Mesendoderm (in vitro differentiated cells): Measurements from ENCODE around the gene ZNF74.
A peak's percentile ranks its signal among the peaks of the same experiment; 100 is the strongest.

ENCODE experiments used
- DNase-seq: peaks from one replicate; pipeline ENCODE4 v3.0.0; 2013
- H2AK5ac ChIP-seq: 2 replicates; pipeline ENCODE4 v1.6.1; 2013; ENCODE audit warnings: low read length, inconsistent platforms
- H2BK120ac ChIP-seq: 2 replicates; pipeline ENCODE4 v1.6.1; 2013; ENCODE audit warnings: low read depth, mild to moderate bottlenecking, low read length, moderate library complexity, mixed read lengths
- H2BK15ac ChIP-seq: replicated peaks from 2 replicates; pipeline ENCODE4 v1.6.1; 2013; ENCODE audit warnings: low read depth, mild to moderate bottlenecking, moderate library complexity
- H2BK5ac ChIP-seq: 2 replicates; pipeline ENCODE4 v1.6.1; 2013; ENCODE audit warnings: low read length, inconsistent platforms
- H3K18ac ChIP-seq: 2 replicates; pipeline ENCODE4 v1.6.1; 2013; ENCODE audit warnings: mild to moderate bottlenecking, low read length, mixed read lengths
- H3K23ac ChIP-seq: one replicate; pipeline ENCODE4 v1.6.1; 2013; ENCODE audit warnings: low read length
- H3K27ac ChIP-seq: 2 replicates; pipeline ENCODE4 v1.5.1; 2013; ENCODE audit warnings: low read depth, mild to moderate bottlenecking, inconsistent platforms, low read length, moderate library complexity
- H3K27me3 ChIP-seq: 2 replicates; pipeline ENCODE4 v1.6.1; 2013; ENCODE audit warnings: low read length, control low read depth, mild to moderate bottlenecking, inconsistent platforms; ENCODE audit not compliant: insufficient read depth, poor library complexity
- H3K36me3 ChIP-seq: 2 replicates; pipeline ENCODE4 v1.6.1; 2013; ENCODE audit warnings: low read length, inconsistent platforms; ENCODE audit not compliant: control insufficient read depth, insufficient read depth
- H3K4ac ChIP-seq: one replicate; pipeline ENCODE4 v1.6.1; 2013; ENCODE audit warnings: low read depth, mild to moderate bottlenecking, low read length, moderate library complexity
- H3K4me1 ChIP-seq: 2 replicates; pipeline ENCODE4 v1.6.1; 2013; ENCODE audit warnings: low read depth, low read length, inconsistent platforms; ENCODE audit not compliant: control insufficient read depth
- H3K4me2 ChIP-seq: 2 replicates; pipeline ENCODE4 v1.6.1; 2013; ENCODE audit warnings: low read length
- H3K4me3 ChIP-seq: 2 replicates; pipeline ENCODE4 v1.5.1; 2013; ENCODE audit warnings: mild to moderate bottlenecking, low read length
- H3K56ac ChIP-seq: one replicate; pipeline ENCODE4 v1.6.1; 2013; ENCODE audit warnings: low read length
- H3K79me1 ChIP-seq: 2 replicates; pipeline ENCODE4 v1.6.1; 2013; ENCODE audit warnings: low read length, inconsistent platforms
- H3K79me2 ChIP-seq: 2 replicates; pipeline ENCODE4 v1.6.1; 2013; ENCODE audit warnings: mild to moderate bottlenecking, low read length; ENCODE audit not compliant: control insufficient read depth, insufficient read depth
- H3K9ac ChIP-seq: 2 replicates; pipeline ENCODE4 v1.6.1; 2013; ENCODE audit warnings: low read length, inconsistent platforms
- H4K5ac ChIP-seq: one replicate; pipeline ENCODE4 v1.6.1; 2013; ENCODE audit warnings: low read length
- H4K8ac ChIP-seq: one replicate; pipeline ENCODE4 v1.6.1; 2013; ENCODE audit warnings: low read depth, mild to moderate bottlenecking, control low read depth, low read length, moderate library complexity
- WGBS: extraction: QIAGEN DNeasy Blood & Tissue Kit; methylation state at CpG from one replicate; pipeline ENCODE4 v1.1.7; 2013; ENCODE audit warnings: low lambda C conversion rate, missing lambda C conversion rate; ENCODE audit not compliant: insufficient coverage; ENCODE audit errors: extremely low coverage; 5-methylcytosine and 5-hydroxymethylcytosine counted together

Gene ZNF74

GRCh38 chr22:20426259-20426615 is 32.3 kb downstream of the ZNF74 start:
- Histone ChIP-seq H2BK5ac (no peak overlapping the region), H2BK15ac (no peak overlapping the region), H3K4ac (no peak overlapping the region), H3K79me2 (no peaks in the 10 kb centered on the region), H2AK5ac (no peak overlapping the region), H3K18ac (no peak overlapping the region), H3K79me1 (peaks cover under 1% of the 10 kb centered on the region), H3K4me3 (no peak overlapping the region), H3K4me2 (no peak overlapping the region), H3K27me3 (peaks cover 2% of the 10 kb centered on the region), H3K4me1 (peaks cover 11% of the 10 kb centered on the region), H3K27ac (no peak overlapping the region), H4K5ac (no peak overlapping the region), H3K9ac (no peak overlapping the region), H3K23ac (no peak overlapping the region), H3K36me3 (peaks cover 4% of the 10 kb centered on the region), H2BK120ac (no peak overlapping the region), H4K8ac (no peak overlapping the region), H3K56ac (no peak overlapping the region)
- no peak for DNase-seq
- no CpG with 5 or more reads among the region's 12 CpGs for WGBS

GRCh38 chr22:20427104-20427944 is 33.4 kb downstream of the ZNF74 start:
- peaks cover 4% of the 10 kb centered on the region for H3K36me3 ChIP-seq
- no CpG with 5 or more reads among the region's 8 CpGs for WGBS
- peaks cover 2% of the 10 kb centered on the region for H3K79me1 ChIP-seq
- DNase-seq, result no peak
- no peak overlapping the region for H3K4me2 ChIP-seq
- peaks cover 12% of the 10 kb centered on the region for H3K4me1 ChIP-seq
- H3K56ac ChIP-seq, result no peak overlapping the region
- no peak overlapping the region for H3K18ac ChIP-seq
- no peak overlapping the region for H2BK15ac ChIP-seq
- no peak overlapping the region for H3K27ac ChIP-seq
- no peak overlapping the region for H3K23ac ChIP-seq
- no peak overlapping the region for H3K9ac ChIP-seq
- H4K8ac ChIP-seq, result no peak overlapping the region
- H4K5ac ChIP-seq, result no peak overlapping the region
- H2BK5ac ChIP-seq, result no peak overlapping the region
- no peaks in the 10 kb centered on the region for H3K79me2 ChIP-seq
- H2AK5ac ChIP-seq, result no peak overlapping the region
- H3K4me3 ChIP-seq, result no peak overlapping the region
- H3K27me3 ChIP-seq, result peaks cover 3% of the 10 kb centered on the region
- H2BK120ac ChIP-seq, result no peak overlapping the region
- H3K4ac ChIP-seq, result no peak overlapping the region

- H3K36me3 ChIP-seq, result peaks cover 4% of the 10 kb centered on the region
- no peak overlapping the region for H3K23ac ChIP-seq
- no peak for DNase-seq
- no peak overlapping the region for H4K5ac ChIP-seq
- H3K27me3 ChIP-seq, result peaks cover 3% of the 10 kb centered on the region
- H3K4me3 ChIP-seq, result no peak overlapping the region
- H3K79me1 ChIP-seq, result peaks cover 2% of the 10 kb centered on the region
- H3K4me2 ChIP-seq, result no peak overlapping the region
- no peak overlapping the region for H3K9ac ChIP-seq
- H2BK5ac ChIP-seq, result no peak overlapping the region
- no peak overlapping the region for H2BK15ac ChIP-seq
- H3K4me1 ChIP-seq, result peaks cover 12% of the 10 kb centered on the region
- no CpG with 5 or more reads among the region's 4 CpGs for WGBS
- no peak overlapping the region for H2BK120ac ChIP-seq
- H3K27ac ChIP-seq, result no peak overlapping the region
- no peak overlapping the region for H3K56ac ChIP-seq
- H2AK5ac ChIP-seq, result no peak overlapping the region
- no peak overlapping the region for H4K8ac ChIP-seq
- H3K4ac ChIP-seq, result no peak overlapping the region
- no peak overlapping the region for H3K18ac ChIP-seq
- no peaks in the 10 kb centered on the region for H3K79me2 ChIP-seq
Measured at GRCh38 chr22:20427945-20428417, 34.0 kb downstream of the ZNF74 start.

- H3K4ac ChIP-seq, result no peak overlapping the region
- no peak overlapping the region for H3K56ac ChIP-seq
- H3K79me1 ChIP-seq, result peaks cover 2% of the 10 kb centered on the region
- H2BK120ac ChIP-seq, result no peak overlapping the region
- DNase-seq, result no peak
- peaks cover 12% of the 10 kb centered on the region for H3K4me1 ChIP-seq
- H2BK15ac ChIP-seq, result no peak overlapping the region
- H3K27me3 ChIP-seq, result peaks cover 3% of the 10 kb centered on the region
- no CpG with 5 or more reads among the region's 23 CpGs for WGBS
- no peak overlapping the region for H2BK5ac ChIP-seq
- no peak overlapping the region for H3K23ac ChIP-seq
- H2AK5ac ChIP-seq, result no peak overlapping the region
- H3K9ac ChIP-seq, result no peak overlapping the region
- peaks cover 4% of the 10 kb centered on the region for H3K36me3 ChIP-seq
- H3K4me3 ChIP-seq, result no peak overlapping the region
- H3K4me2 ChIP-seq, result no peak overlapping the region
- no peak overlapping the region for H4K5ac ChIP-seq
- no peaks in the 10 kb centered on the region for H3K79me2 ChIP-seq
- no peak overlapping the region for H3K18ac ChIP-seq
- H3K27ac ChIP-seq, result no peak overlapping the region
- no peak overlapping the region for H4K8ac ChIP-seq
Measured at GRCh38 chr22:20428496-20429253, 34.7 kb downstream of the ZNF74 start.

- DNase-seq, result peak; percentile 77
- Histone ChIP-seq H3K36me3 (peaks cover 4% of the 10 kb centered on the region), H2BK15ac (no peak overlapping the region), H3K27me3 (peaks cover 3% of the 10 kb centered on the region), H2BK120ac (no peak overlapping the region), H3K23ac (peak overlapping the region; percentile 68), H3K9ac (peak overlapping the region; percentile 22), H3K4me3 (no peak overlapping the region), H3K56ac (peak overlapping the region; percentile 68), H3K4me2 (peak overlapping the region; percentile 64), H3K79me1 (peaks cover 5% of the 10 kb centered on the region), H4K5ac (no peak overlapping the region), H3K79me2 (no peaks in the 10 kb centered on the region), H2AK5ac (no peak overlapping the region), H4K8ac (no peak overlapping the region), H3K4ac (no peak overlapping the region), H3K18ac (no peak overlapping the region), H3K4me1 (peaks cover 12% of the 10 kb centered on the region), H3K27ac (no peak overlapping the region), H2BK5ac (no peak overlapping the region)
- WGBS, result no CpG with 5 or more reads among the region's 75 CpGs
Measured at GRCh38 chr22:20429254-20430100, 35.5 kb downstream of the ZNF74 start.
